Prostate gland (tissue), 2 donors: Measurements from ENCODE around the gene OSBPL6.

Experiments
- POLR2A ChIP-seq: fragments of 450-650 bp; IDR thresholded peaks from one replicate; pipeline ENCODE4 v1.6.1; 2016; ENCODE audit warnings: antibody characterized with exemption, mild to moderate bottlenecking
- POLR2AphosphoS5 ChIP-seq: sonication (generic); formaldehyde crosslinking; IDR thresholded peaks from one replicate; pipeline ENCODE4 v1.6.1; 2017; ENCODE audit warnings: antibody characterized with exemption
- TF ChIP-seq, protein P1 (sequence below), 4 experiments: fragments of 200-600 bp in 2 of 4; fragments of 450-650 bp in 2 of 4; sonication (generic) in 2 of 4; IDR thresholded peaks; 1 replicate in 3 of 4; 2 replicates in 1 of 4; pipeline ENCODE4 v1.5.1; 2016 to 2019; ENCODE audit warnings: antibody characterized with exemption in 4 of 4, mild to moderate bottlenecking in 2 of 4, moderate library complexity in 2 of 4

- TF ChIP-seq POLR2AphosphoS5 (no peak), POLR2A (no peak)
- TF ChIP-seq, protein P1, sequence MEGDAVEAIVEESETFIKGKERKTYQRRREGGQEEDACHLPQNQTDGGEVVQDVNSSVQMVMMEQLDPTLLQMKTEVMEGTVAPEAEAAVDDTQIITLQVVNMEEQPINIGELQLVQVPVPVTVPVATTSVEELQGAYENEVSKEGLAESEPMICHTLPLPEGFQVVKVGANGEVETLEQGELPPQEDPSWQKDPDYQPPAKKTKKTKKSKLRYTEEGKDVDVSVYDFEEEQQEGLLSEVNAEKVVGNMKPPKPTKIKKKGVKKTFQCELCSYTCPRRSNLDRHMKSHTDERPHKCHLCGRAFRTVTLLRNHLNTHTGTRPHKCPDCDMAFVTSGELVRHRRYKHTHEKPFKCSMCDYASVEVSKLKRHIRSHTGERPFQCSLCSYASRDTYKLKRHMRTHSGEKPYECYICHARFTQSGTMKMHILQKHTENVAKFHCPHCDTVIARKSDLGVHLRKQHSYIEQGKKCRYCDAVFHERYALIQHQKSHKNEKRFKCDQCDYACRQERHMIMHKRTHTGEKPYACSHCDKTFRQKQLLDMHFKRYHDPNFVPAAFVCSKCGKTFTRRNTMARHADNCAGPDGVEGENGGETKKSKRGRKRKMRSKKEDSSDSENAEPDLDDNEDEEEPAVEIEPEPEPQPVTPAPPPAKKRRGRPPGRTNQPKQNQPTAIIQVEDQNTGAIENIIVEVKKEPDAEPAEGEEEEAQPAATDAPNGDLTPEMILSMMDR (IDR thresholded peaks at IDR 0.05), result no peak
These were observed 47.7 kb downstream of the OSBPL6 start for GRCh38 chr2:178241844-178242551.
